ENCODE measurements around the gene FUBP3. TPM values are rescaled to one million over a fixed set of nuclear protein-coding genes. Genes with fewer than 3 reads are reported as not detected.

FUBP3 gene
- polyA plus RNA-seq, 1 donor (not counting 4 experiments of a cell fraction or from before 2014, with no cell fraction given): 39.1 TPM

DNA sequence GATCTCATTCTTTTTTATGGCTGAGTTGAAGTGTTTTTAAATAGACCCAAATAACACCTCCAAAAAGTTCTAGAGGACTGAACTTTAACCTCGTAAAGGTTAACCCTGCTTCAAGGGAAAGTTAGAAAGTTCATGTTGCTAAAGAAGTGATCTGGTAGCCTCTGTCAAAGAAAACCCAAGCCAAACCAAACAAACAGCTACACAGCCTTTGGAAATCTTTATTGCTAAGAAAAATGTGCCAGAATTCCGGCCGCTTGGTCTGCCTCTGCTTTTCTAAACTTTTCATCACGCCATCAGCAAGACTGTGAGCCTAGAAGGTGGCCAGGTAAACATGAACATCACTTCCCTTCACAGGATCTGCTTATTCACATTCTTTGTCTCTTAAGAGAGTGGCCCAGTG, 17.9 kb downstream of the FUBP3 start:
- Histone ChIP-seq H3K36me3 (ENCODE audit: control insufficient read depth in 2 of 2, extremely low read depth in 1 of 2, insufficient read depth in 2 of 2, low read length in 2 of 2) (peaks cover 13 to 20% of the 10 kb centered on the region in 2 experiments), H3K27ac (ENCODE audit: control insufficient read depth, insufficient read depth, low read length) (no peak overlapping the region), H3K79me2 (ENCODE audit: control insufficient read depth, insufficient read depth, low read length) (peaks cover 20% of the 10 kb centered on the region), H3K9ac (ENCODE audit: control insufficient read depth, extremely low read depth, insufficient read depth, low read length) (no peak overlapping the region), H3K27me3 (ENCODE audit: control insufficient read depth, extremely low read depth, insufficient read depth, low read length) (no peaks in the 10 kb centered on the region), H2AFZ (ENCODE audit: control insufficient read depth, low read length) (no peak overlapping the region), H3K4me3 (ENCODE audit: control insufficient read depth in 2 of 3, extremely low read depth in 1 of 3, insufficient read depth in 2 of 3, low read depth in 1 of 3, low read length in 3 of 3) (no peak overlapping the region), H3K9me1 (ENCODE audit: control insufficient read depth, extremely low read depth, insufficient read depth, low read length) (no peaks in the 10 kb centered on the region), H4K20me1 (ENCODE audit: control insufficient read depth, extremely low read depth, insufficient read depth, low read length) (no peaks in the 10 kb centered on the region), H3K4me2 (ENCODE audit: control insufficient read depth, extremely low read depth, insufficient read depth, low read depth, low read length) (no peak overlapping the region), H3K9me3 (ENCODE audit: control insufficient read depth, low read depth, low read length) (no peaks in the 10 kb centered on the region), H3K4me1 (ENCODE audit: control insufficient read depth, extremely low read depth, insufficient read depth, low read length) (no peaks in the 10 kb centered on the region)
- dilution Hi-C loops (cut with MboI; ENCODE audit: extremely low pct_ligation_motif_present, low sequenced_read_pairs): no loop called here
- TF ChIP-seq, protein P1, sequence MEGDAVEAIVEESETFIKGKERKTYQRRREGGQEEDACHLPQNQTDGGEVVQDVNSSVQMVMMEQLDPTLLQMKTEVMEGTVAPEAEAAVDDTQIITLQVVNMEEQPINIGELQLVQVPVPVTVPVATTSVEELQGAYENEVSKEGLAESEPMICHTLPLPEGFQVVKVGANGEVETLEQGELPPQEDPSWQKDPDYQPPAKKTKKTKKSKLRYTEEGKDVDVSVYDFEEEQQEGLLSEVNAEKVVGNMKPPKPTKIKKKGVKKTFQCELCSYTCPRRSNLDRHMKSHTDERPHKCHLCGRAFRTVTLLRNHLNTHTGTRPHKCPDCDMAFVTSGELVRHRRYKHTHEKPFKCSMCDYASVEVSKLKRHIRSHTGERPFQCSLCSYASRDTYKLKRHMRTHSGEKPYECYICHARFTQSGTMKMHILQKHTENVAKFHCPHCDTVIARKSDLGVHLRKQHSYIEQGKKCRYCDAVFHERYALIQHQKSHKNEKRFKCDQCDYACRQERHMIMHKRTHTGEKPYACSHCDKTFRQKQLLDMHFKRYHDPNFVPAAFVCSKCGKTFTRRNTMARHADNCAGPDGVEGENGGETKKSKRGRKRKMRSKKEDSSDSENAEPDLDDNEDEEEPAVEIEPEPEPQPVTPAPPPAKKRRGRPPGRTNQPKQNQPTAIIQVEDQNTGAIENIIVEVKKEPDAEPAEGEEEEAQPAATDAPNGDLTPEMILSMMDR (optimal IDR thresholded peaks at IDR 0.05 in 1 of 3, IDR thresholded peaks at IDR 0.05 in 1 of 3, conservative IDR thresholded peaks at IDR 0.05 in 1 of 3; ENCODE audit: extremely low read depth in 1 of 3, insufficient read depth in 2 of 3, low read length in 3 of 3): no peak
- no peak for TF ChIP-seq EZH2 (IDR thresholded peaks at IDR 0.05; ENCODE audit: low read length)
- FAIRE-seq (no peak), DNase-seq (ENCODE audit: low read depth, low spot score) (no peak)

GRCh38 chr9:130598188-130598587, 18.8 kb downstream of the FUBP3 start:
- Histone ChIP-seq H3K27me3 (ENCODE audit: control insufficient read depth, extremely low read depth, insufficient read depth, low read length) (no peaks in the 10 kb centered on the region), H3K36me3 (ENCODE audit: control insufficient read depth in 2 of 2, extremely low read depth in 1 of 2, insufficient read depth in 2 of 2, low read length in 2 of 2) (peaks cover 13 to 21% of the 10 kb centered on the region in 2 experiments), H3K4me2 (ENCODE audit: control insufficient read depth, extremely low read depth, insufficient read depth, low read depth, low read length) (no peak overlapping the region), H3K9me3 (ENCODE audit: control insufficient read depth, low read depth, low read length) (no peaks in the 10 kb centered on the region), H3K4me1 (ENCODE audit: control insufficient read depth, extremely low read depth, insufficient read depth, low read length) (no peaks in the 10 kb centered on the region), H2AFZ (ENCODE audit: control insufficient read depth, low read length) (no peak overlapping the region), H3K79me2 (ENCODE audit: control insufficient read depth, insufficient read depth, low read length) (peaks cover 15% of the 10 kb centered on the region), H3K4me3 (ENCODE audit: control insufficient read depth in 2 of 3, extremely low read depth in 1 of 3, insufficient read depth in 2 of 3, low read depth in 1 of 3, low read length in 3 of 3) (no peak overlapping the region), H4K20me1 (ENCODE audit: control insufficient read depth, extremely low read depth, insufficient read depth, low read length) (no peaks in the 10 kb centered on the region), H3K27ac (ENCODE audit: control insufficient read depth, insufficient read depth, low read length) (no peak overlapping the region), H3K9ac (ENCODE audit: control insufficient read depth, extremely low read depth, insufficient read depth, low read length) (no peak overlapping the region), H3K9me1 (ENCODE audit: control insufficient read depth, extremely low read depth, insufficient read depth, low read length) (no peaks in the 10 kb centered on the region)
- DNase-seq (ENCODE audit: low read depth, low spot score): no peak
- FAIRE-seq: no peak
- TF ChIP-seq, protein P1 (optimal IDR thresholded peaks at IDR 0.05 in 1 of 3, IDR thresholded peaks at IDR 0.05 in 1 of 3, conservative IDR thresholded peaks at IDR 0.05 in 1 of 3; ENCODE audit: extremely low read depth in 1 of 3, insufficient read depth in 2 of 3, low read length in 3 of 3): no peak
- TF ChIP-seq EZH2 (IDR thresholded peaks at IDR 0.05; ENCODE audit: low read length): no peak
- dilution Hi-C loops (cut with MboI; ENCODE audit: extremely low pct_ligation_motif_present, low sequenced_read_pairs): no loop called here
